Retina (tissue), 1 donor: Measurements from ENCODE around the gene HERPUD2.
"Not testable (repeated sequence)": the region's sequence is repeated elsewhere in the genome, so short reads cannot be mapped to it uniquely, and the experiment has no call there.

Source experiments
- DNase-seq: peaks from one replicate; pipeline ENCODE4 v3.0.0-alpha.2; 2016

Gene HERPUD2

DNA sequence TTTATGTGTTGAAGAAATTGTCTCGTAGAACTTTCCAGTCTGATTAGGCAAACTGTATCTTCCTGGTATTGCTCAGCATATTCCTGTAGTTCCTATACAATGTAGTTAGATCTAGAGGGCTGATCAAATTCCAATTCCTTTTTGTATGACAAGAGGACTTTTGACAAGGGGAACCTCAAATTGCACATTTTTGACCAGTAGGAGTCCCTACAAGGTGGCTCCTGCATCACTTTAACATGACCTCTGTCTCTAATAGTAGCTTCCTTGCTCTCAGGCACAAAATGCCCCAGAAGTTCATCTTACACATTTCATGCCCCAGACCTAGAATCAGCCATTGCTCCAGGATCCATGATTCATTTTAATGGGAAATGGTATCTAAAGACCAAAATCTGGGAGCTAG is 18.7 kb downstream of the HERPUD2 start:
- no peak for DNase-seq

DNA sequence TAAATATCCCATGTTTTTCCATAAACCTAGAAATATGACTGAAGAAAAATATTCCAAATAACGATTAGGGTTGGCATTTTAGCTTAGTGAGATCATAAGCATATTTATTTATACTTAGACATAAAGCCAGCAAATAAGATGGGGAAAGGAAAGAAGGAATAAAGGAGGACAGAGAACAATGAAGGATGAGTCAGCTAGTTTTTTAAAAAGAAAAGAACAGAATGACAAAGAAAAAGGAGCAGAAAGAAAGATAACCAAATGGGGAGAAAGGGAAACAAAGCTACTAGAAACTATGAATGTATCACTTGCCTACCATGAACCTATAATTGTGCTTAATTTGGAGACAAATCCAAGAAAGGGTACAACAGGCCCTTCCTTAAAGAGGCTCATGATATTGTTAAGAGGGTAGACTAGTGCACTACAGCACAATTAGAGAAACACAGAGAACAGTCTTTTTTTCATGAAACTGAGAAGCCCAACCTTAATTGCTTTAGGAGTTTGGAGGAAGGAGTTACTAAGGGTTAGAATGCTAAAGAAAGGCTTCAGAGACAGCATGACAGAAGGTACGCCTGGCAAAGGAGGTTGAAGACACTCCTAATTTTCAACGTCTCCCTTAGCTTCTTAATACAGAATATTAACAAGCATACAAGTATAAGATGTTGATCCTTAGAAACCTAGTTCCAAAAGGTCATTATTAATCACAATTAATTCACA is 23.9 kb downstream of the HERPUD2 start:
- DNase-seq, result no peak

DNA sequence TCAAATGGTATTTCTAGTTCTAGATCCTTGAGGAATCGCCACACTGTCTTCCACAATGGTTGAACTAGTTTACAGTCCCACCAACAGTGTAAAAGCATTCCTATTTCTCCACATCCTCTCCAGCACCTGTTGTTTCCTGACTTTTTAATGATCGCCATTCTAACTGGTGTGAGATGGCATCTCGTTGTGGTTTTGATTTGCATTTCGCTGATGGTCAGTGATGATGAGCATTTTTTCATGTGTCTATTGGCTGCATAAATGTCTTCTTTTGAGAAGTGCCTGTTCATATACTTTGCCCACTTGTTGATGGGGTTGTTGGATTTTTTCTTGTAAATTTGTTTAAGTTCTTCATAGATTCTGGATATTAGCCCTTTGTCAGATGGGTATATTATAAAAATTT is 34.5 kb downstream of the HERPUD2 start:
- not testable (repeated sequence) for DNase-seq

DNA sequence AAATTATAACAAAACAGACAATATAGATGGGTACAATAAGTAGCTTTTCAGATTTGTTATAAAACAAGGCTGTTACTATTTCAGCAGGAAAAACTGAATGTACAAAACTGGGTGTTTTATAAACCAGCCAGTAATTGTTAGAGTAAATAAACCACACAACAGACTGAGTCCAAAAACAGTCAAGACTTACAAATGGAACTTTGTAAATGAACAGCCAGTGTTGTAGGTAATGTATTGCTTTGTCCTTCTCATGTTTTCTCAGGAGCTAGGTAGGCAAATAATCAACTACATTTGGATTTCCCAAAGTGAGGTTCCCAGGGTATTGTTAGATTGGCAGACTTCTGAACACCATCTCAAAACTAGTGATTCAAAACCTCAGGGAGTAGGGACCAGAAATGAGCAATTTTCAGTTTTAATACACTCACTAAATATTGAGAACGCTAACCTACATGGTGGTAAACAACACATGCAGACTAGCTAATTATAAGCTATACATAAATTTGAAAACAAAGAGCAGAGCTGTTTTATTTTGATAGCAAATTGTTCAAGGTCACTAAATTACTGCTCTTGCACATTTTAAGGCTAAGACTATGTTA is 36.2 kb downstream of the HERPUD2 start:
- DNase-seq, result no peak

DNA sequence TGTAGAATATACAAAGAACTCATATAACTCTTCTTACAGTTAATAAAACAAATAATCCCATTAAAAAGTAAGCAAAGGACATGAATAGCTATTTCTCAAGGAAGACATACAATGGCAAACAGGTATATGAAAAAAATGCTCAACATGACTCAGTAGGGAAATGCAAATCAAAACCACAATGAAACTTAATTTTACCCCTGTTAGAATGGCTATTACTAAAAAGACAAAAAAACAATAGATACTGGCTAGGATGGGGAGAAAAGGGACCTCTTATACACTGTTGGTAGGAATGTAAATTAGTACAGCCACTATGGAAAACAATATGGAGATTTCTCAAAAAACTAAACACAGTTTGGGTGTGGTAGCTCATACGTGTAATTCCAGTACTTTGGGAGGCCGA is 37.8 kb downstream of the HERPUD2 start:
- no peak for DNase-seq

DNA sequence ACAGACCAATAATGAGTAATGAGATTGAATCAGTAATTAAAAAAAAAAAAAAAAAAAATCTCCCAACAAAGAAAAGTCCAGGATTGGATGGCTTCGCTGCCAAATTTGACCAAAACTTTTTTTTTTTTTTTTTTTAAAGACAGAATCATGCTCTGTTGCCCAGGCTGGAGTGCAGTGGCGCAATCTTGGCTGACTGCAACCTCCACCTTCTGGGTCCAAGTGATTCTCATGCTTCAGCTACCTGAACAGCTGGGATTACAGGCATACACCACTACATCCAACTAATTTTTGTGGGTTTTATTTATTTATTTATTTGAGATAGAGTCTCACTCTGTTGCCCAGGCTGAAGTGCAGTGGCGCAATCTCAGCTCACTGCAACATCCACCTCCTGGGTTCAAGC is 40.4 kb downstream of the HERPUD2 start:
- DNase-seq, result not testable (repeated sequence)

DNA sequence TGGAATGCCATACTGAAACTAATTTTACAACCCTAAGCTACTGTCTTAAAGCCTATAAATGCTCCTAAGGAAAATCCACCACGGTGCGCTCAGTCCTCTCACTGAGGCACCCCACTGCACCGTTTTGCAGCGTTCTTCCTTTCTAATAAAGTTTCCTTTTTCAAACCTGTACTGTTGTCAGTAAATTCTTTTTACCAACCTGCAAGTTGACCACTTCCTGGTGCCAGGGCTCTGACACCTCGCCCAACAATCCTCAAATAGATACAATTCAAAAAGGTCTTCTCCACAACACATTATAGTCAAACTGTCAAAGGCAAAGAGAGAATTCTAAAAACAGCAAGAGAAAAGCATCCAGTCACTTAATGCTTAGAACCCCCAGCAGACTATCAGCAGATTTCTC is 42.8 kb downstream of the HERPUD2 start:
- no peak for DNase-seq

DNA sequence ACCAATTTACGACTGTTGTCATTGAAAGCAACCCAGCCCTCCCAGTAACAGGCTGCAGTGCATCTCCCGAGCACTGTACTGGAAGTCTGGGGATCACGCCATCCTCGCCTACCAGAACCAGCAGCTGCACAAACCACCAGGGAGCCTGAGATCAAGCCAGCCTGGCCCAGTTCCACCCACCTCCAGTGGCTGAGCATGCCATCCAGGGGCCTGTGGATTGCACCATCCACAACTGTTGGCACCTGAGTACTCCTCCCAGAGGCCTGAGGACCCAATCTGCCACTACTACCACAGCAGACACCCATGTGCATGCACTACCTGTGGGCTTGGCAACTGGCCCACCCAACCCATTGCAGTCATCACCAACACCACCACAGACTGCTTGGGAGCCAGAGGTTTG is 44.2 kb downstream of the HERPUD2 start:
- DNase-seq, result no peak

DNA sequence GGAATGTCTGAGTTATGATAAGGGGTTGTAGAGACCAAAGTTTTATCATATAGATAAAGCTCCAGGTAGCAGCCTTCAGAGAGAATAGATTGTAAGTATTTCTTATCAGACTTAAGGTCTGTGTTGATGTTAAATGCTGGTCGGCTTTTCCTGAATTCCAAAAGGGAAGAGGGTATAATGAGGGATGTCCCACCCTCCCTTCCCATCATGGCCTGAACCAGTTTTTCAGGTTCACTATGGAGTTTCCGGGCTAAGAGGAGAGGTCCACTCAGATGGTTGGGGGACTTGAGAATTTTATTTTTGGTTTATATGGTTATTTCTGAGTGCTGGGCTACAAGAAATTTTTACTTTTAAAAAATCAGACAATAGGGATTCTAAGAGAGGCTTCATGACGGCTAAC is 45.2 kb downstream of the HERPUD2 start:
- no peak for DNase-seq

DNA sequence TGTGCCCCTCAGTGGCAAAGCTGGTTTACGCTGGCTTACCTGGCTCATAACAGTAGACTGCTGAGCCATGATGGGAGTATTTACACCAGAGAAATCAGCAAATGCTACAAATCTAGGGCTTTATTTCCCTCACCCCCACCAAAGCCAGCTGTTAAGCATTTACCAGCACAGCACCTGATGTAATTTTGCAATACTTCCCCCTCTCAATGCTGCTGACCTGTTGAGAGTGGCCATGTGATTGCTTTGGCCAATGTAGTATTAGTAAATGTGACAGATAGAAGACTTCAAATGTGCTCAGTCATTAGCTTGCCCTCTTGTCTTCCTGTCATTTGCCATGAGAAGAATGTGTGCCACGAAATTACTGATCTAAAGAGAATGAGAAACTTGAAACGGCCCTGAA is 46.6 kb downstream of the HERPUD2 start:
- DNase-seq, result no peak

DNA sequence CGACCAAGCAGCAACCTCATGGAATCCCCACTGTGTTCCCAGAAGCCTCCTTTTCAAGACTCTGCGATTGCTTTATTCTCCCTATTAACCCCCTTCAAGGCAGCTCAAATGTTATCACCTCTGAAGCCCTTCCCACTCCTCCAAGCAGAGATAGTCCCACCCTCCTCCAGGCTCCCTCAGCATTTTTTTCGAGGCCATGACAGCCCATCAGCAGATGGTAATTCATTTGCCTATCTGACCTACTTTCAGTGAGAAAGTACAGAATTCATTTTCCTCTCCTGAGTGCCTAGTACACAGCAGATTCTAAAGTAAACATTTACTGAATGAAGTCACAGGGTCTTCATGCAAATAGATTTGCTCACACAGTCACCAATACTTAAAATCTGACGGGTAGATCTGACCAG is 47.8 kb downstream of the HERPUD2 start:
- DNase-seq, result peak; percentile 78

DNA sequence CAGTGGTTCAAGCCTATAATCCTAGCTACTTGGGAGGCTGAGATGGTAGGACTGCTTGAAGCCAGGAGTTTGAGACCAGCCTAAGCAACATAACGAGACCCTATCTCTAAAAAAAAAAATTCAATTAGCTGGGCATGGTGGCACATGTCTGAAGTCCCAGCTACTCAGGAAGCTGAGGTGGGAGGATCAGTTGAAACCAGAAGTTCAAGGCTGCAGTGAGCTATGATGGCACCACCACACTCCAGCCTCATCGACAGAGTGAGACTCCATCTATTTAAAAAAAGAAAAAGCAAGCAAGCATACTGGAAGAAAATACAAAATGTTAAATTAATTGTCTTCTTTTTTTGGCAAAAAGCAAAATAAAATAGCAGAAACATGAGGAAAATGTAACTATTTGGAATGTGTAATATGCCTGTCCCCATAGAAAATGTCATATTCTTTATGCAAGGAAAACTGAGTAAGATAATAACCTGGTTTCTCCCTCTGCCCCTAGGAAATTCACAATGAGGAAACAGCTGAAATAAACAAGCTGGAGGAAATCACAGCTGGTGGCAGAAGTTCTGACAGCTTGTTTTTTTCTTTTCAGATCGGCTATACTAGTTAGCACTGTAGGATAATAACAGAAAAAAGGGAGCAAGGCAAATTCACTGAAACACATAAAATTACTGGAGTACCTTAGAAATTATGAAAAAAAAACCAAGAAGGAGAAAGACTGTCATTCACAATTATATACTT is 48.5 kb downstream of the HERPUD2 start:
- DNase-seq, result no peak

DNA sequence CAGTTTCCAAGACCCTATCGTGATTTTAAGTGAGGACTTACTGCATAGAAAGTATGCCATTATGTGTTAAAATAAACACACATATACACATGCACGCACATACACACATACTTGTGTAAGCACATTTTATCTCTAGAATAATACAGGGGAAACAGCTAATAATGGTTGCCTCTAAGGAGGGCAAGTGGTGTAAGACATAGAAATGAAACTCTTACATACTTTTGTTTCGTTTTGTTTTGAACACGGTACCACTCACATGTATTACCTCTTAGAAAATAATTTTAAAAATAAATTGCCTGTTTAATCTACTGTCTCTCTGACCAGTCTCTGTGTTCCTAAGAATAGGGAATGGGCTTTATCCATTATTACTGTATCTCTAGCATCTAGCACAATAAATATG is 49.2 kb downstream of the HERPUD2 start:
- DNase-seq, result no peak

DNA sequence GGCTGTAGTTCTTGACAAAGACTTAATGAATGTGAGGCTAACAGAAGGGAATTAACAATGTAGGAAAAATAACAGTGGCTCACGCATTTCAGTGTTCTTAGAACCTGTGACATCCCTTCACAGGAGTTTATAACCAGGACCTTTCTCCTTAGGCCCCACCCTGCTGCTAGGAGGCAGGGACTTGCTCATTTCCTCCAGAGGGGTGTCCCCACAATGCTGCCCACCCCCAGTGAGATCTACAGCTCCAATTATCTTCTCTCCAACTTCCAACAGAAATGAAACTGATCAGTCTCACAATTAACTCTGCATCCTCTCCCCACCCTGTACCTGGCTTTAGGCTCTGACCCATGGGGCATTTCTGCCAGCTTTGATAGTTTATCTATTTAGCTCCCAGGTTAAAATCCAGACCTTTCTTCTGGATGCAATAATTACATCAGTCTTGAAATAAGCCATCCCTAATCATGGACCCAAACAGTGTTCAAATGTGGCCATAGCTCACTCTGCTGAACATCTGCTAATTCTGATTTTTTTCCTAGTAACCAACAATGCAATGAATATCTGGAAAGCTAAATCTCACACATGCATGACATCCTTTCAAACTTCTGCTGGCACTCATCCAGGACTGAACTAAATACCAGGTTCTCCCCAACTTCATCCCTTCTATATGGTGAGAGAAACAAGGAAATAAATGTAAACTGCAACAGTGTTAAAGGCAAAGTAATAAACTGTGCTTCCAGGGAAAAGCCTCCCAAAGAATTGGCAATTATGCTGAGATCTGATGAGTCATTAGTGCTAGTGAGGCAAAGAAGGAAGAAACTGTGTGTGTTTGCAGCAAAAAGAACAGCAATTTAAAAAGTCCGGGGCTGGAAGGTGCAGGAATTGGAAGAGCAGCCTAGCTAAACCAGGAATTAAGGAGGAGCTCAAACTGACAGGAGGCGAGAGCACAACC is 64.6 kb downstream of the HERPUD2 start:
- no peak for DNase-seq

DNA sequence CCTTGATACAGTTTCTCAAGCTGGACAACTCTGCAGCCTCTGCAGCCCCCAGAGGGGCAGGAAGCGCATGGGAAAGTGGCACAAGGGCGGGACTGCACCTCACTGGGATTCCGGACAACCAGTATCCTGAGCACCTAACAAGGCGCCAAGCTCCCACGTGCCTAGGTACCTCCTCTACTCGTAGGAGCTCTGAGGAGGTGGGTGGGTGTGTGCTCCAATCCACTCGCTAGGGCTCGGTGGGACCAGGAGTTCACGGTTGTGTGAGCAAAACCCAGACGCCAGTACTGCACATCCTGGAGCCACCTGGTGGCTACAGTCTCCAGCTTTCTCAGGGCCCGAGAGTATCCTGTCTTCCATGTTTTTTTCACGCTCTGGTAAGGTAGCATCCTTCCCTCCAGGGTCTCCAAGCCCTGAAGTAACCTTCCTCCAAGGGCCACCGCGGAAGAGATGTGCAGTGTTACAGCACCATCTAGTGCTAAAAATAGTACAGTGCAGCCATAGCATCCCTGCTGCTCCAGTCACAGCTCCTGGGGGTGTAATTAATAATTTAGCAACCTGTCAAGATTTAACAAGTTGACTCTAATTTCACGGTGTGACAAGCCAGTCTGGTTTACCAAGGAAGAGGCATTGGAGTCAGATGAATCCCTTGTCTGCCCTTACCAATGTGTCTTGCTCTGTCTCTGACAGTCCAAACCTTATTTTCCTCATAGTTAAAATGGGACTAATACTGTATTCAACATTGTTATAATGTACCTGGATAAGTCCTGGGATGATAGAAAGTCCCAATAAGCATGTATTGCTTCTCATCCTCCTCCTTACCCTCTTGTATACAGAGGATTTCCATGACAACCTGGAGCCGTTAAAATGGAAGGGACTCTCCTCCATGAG is 70.4 kb downstream of the HERPUD2 start:
- peak; percentile 82 for DNase-seq

DNA sequence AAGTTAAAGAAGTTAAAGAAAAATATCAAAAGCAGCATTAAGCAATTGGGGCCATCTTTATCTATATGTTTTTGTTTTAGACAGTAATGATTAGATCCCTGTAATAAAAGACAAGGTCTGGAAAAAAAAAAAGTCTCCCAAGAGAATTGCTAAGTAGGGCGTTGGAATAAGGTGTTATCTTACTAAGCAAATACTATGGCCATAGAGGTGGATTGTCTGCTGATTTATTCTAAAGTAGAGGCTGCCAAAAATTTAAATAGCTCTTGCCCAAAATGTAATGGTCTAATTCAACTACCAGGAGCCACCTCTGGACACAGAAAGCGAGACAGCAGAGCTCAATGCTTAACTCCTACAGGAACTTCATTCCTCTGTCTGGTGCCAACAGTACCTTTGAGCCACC is 71.6 kb downstream of the HERPUD2 start:
- DNase-seq, result no peak

DNA sequence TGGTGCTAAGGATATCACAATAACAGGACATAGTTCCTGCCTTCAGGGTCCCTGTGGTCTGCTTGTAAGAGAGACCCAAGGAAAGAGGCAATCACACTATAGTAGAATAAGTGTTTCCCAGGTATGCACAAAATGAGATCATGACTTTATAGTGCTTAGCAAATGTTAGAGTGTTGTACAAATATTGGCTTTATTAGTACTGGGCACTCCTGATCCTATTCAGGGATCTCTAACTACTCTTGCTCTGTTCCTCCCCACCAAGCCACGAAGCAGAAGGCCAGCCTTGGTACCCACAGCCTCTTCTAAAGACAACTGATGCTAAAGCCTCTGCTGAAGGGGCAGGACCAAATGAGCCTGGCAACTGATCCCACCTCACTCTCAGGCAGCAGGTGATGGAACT is 75.1 kb downstream of the HERPUD2 start:
- DNase-seq, result no peak

DNA sequence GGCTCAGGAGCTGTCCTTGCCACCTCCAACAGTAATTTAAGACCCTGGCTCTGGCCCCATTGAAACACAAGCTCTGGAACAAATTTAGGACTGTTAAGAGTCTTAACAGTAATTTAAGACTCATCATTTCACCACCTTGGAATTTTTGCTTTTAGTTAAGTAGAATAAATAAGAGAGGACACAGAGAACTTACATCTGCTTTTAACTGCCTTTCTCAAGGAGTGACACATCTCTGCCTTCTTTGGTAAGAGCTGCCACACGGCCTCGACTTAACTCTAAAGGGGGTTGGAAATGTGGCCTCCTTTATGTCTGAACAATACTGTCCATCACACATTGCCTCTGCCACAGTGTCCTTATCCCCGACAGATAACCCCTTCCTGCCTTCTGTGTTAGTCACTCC is 77.9 kb downstream of the HERPUD2 start:
- no peak for DNase-seq

DNA sequence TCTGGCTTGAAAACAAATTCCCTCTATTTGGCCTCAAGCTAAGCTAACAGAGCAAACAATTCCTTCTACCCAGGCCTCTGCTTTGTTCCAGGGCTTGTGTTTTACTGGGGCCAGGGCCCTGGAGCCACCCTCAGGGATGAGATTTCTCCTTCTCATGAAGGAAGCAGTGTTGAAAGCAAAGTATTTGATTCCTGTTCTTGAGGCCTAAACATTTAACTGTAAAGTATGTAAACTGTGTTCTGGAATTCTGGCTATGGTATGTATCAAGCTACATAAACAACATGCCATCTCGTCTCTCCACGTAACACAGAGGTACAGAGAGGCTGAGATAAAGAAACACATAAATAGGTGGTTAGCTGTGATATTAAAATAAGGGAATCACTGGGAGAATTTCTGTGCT is 81.8 kb downstream of the HERPUD2 start:
- DNase-seq, result no peak

DNA sequence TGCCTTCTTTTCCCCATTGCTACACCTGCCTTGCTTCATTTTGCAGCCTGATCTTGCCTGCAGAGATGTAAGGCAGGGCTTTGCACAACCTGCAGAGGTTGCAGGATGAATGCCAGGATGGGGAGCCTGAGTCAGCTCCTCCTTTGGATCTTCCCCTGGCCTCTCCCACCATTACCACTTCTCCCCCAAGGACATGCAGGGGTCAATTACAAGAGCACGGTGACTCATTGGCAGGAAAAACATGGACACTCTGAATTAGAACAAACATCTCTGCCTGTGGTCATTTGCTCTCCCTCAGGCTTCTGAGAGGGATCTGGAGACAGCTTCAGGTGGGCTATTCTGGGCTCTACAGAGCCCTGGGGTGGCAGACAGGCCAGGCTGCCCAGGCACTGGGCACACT is 89.2 kb downstream of the HERPUD2 start:
- no peak for DNase-seq

DNA sequence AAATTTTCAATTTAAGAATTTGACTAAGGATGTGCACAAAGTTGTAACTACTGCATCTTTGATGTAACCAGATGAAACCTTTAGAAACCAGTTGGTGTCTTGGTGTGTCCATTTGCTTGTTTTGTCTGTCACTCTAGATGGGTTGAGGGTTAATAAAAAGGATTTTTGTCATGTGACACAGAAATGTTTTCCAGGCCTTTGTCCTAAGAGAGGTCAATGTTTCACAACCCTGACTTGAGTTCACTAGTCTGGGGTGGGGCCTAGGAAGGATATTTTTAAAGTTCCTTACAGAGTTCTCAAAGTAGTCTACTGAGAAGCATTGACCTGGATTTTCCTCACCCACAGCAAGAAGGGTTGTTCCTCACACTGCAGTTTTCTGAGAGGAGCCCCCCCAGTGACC is 90.3 kb downstream of the HERPUD2 start:
- no peak for DNase-seq

DNA sequence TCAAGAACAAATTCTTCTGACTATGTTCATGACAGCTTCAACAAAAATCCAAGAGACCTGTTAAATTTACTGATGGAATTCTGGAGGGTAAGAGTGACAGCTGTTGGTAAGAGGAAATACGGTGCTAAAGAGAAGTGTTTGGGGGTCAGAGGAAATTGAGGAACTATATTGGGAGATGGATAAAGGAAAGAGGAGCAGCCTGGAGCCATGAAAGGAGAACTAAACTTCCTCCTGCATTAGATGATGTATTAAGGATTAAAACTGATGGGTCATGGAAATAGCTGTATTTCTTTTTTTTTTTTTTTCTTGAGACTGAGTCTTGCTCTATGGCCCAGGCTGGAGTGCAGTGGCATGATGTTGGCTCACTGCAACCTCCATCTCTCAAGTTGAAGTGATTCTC is 95.3 kb downstream of the HERPUD2 start:
- no peak for DNase-seq
